SJCRH30 (cell line): ENCODE measurements around the gene SETD5. TPM values are rescaled to one million over a fixed set of nuclear protein-coding genes. Genes with fewer than 3 reads are reported as not detected.
A peak's percentile ranks its signal among the peaks of the same experiment; 100 is the strongest.

Source experiments
- DNase-seq, 2 experiments: peaks; one replicate each; pipeline ENCODE4 v3.0.0-alpha.2; 2015 to 2020
- H3K27ac ChIP-seq: fragments of 250-450 bp; sonication (Bioruptor Pico); 2 replicates; pipeline ENCODE4 v1.5.1; 2020; ENCODE audit warnings: mild to moderate bottlenecking, moderate library complexity
- H3K27me3 ChIP-seq: fragments of 250-450 bp; sonication (Bioruptor Pico); 2 replicates; pipeline ENCODE4 v1.5.1; 2020; ENCODE audit warnings: mild to moderate bottlenecking, moderate library complexity
- H3K36me3 ChIP-seq: fragments of 250-450 bp; sonication (Bioruptor Pico); 2 replicates; pipeline ENCODE4 v1.5.1; 2020; ENCODE audit warnings: mild to moderate bottlenecking, moderate library complexity
- H3K4me1 ChIP-seq: fragments of 250-450 bp; sonication (Bioruptor Pico); 2 replicates; pipeline ENCODE4 v1.5.1; 2020; ENCODE audit warnings: mild to moderate bottlenecking, moderate library complexity
- H3K4me3 ChIP-seq: fragments of 250-450 bp; sonication (Bioruptor Pico); 2 replicates; pipeline ENCODE4 v1.5.1; 2020; ENCODE audit warnings: mild to moderate bottlenecking, moderate library complexity
- H3K9me3 ChIP-seq: fragments of 250-450 bp; sonication (Bioruptor Pico); replicated peaks from 2 replicates; pipeline ENCODE4 v1.5.1; 2020; ENCODE audit warnings: mild to moderate bottlenecking, moderate library complexity
- total RNA-seq: library from RNA; depleted of rRNA; stranded (reverse); fragments of >200 nt; shearing (Covaris generic); gene quantifications from 2 replicates; pipeline ENCODE4 v1.2.3, GENCODE V29; 2014

SETD5 gene
- total RNA-seq, 1 experiment from 2014 or later: 104 TPM

- Histone ChIP-seq H3K4me3 (no peak overlapping the region), H3K36me3 (peaks cover 21% of the 10 kb centered on the region), H3K27me3 (no peaks in the 10 kb centered on the region), H3K27ac (no peak overlapping the region), H3K4me1 (peaks cover 8% of the 10 kb centered on the region; the same call in 1 of the 2 replicates), H3K9me3 (no peaks in the 10 kb centered on the region)
- no peak for DNase-seq
Observed at GRCh38 chr3:9409981-9410854, 12.8 kb downstream of the SETD5 start.

- H3K27ac ChIP-seq: no peak overlapping the region
- no peak overlapping the region for H3K4me3 ChIP-seq
- DNase-seq: no peak
- H3K9me3 ChIP-seq: no peaks in the 10 kb centered on the region
- H3K36me3 ChIP-seq: peaks cover 22% of the 10 kb centered on the region
- no peaks in the 10 kb centered on the region for H3K27me3 ChIP-seq
- H3K4me1 ChIP-seq: peaks cover 8% of the 10 kb centered on the region; the same call in 1 of the 2 replicates
Observed at GRCh38 chr3:9411302-9411701, 13.9 kb downstream of the SETD5 start.

- H3K36me3 ChIP-seq: peaks cover 30% of the 10 kb centered on the region
- H3K9me3 ChIP-seq: no peaks in the 10 kb centered on the region
- no peaks in the 10 kb centered on the region for H3K27me3 ChIP-seq
- peaks cover 8% of the 10 kb centered on the region; the same call in 1 of the 2 replicates for H3K4me1 ChIP-seq
- no peak overlapping the region for H3K27ac ChIP-seq
- no peak overlapping the region for H3K4me3 ChIP-seq
- DNase-seq: no peak
Observed at GRCh38 chr3:9412293-9412692, 14.9 kb downstream of the SETD5 start.

- no peaks in the 10 kb centered on the region for H3K9me3 ChIP-seq
- H3K4me3 ChIP-seq: no peak overlapping the region
- H3K36me3 ChIP-seq: peaks cover 25% of the 10 kb centered on the region
- no peaks in the 10 kb centered on the region for H3K27me3 ChIP-seq
- H3K4me1 ChIP-seq: no peaks in the 10 kb centered on the region
- DNase-seq: no peak
- no peak overlapping the region for H3K27ac ChIP-seq
Observed at GRCh38 chr3:9414826-9415225, 17.4 kb downstream of the SETD5 start.

GRCh38 chr3:9415485-9416138, 18.2 kb downstream of the SETD5 start:
- H3K9me3 ChIP-seq: no peaks in the 10 kb centered on the region
- no peak overlapping the region for H3K27ac ChIP-seq
- no peak overlapping the region for H3K4me3 ChIP-seq
- no peaks in the 10 kb centered on the region for H3K27me3 ChIP-seq
- peaks cover 2% of the 10 kb centered on the region for H3K4me1 ChIP-seq
- H3K36me3 ChIP-seq: peaks cover 25% of the 10 kb centered on the region
- DNase-seq: no peak

- no peak for DNase-seq
- Histone ChIP-seq H3K9me3 (no peaks in the 10 kb centered on the region), H3K4me1 (peaks cover 9% of the 10 kb centered on the region), H3K36me3 (peaks cover 23% of the 10 kb centered on the region), H3K27me3 (no peaks in the 10 kb centered on the region), H3K27ac (no peak overlapping the region), H3K4me3 (no peak overlapping the region)
Observed at GRCh38 chr3:9416139-9416780, 18.8 kb downstream of the SETD5 start.

GRCh38 chr3:9420850-9421549, 23.6 kb downstream of the SETD5 start:
- H3K9me3 ChIP-seq: no peaks in the 10 kb centered on the region
- no peak overlapping the region; the same call in 1 of the 2 replicates for H3K27ac ChIP-seq
- DNase-seq: no peak
- H3K36me3 ChIP-seq: peaks cover 42% of the 10 kb centered on the region
- no peaks in the 10 kb centered on the region for H3K27me3 ChIP-seq
- H3K4me1 ChIP-seq: peaks cover 36% of the 10 kb centered on the region
- H3K4me3 ChIP-seq: no peak overlapping the region

GRCh38 chr3:9422712-9423424, 25.5 kb downstream of the SETD5 start:
- Histone ChIP-seq H3K4me1 (peaks cover 36% of the 10 kb centered on the region), H3K27me3 (no peaks in the 10 kb centered on the region), H3K27ac (peak overlapping the region; percentile 60), H3K4me3 (no peak overlapping the region), H3K9me3 (no peaks in the 10 kb centered on the region), H3K36me3 (peaks cover 49% of the 10 kb centered on the region)
- peak; percentile 81 to 95 for DNase-seq

GRCh38 chr3:9428411-9428810, 31.0 kb downstream of the SETD5 start:
- no peaks in the 10 kb centered on the region for H3K27me3 ChIP-seq
- no peak overlapping the region for H3K4me3 ChIP-seq
- DNase-seq: no peak
- no peak overlapping the region for H3K27ac ChIP-seq
- peaks cover 87% of the 10 kb centered on the region for H3K36me3 ChIP-seq
- H3K4me1 ChIP-seq: peaks cover 8% of the 10 kb centered on the region
- no peaks in the 10 kb centered on the region for H3K9me3 ChIP-seq

GRCh38 chr3:9430733-9431132, 33.3 kb downstream of the SETD5 start:
- no peak for DNase-seq
- H3K4me1 ChIP-seq: no peaks in the 10 kb centered on the region
- H3K9me3 ChIP-seq: no peaks in the 10 kb centered on the region
- H3K36me3 ChIP-seq: peaks cover 92% of the 10 kb centered on the region
- H3K4me3 ChIP-seq: no peak overlapping the region
- H3K27ac ChIP-seq: no peak overlapping the region
- H3K27me3 ChIP-seq: no peaks in the 10 kb centered on the region

- Histone ChIP-seq H3K4me3 (no peak overlapping the region), H3K9me3 (no peaks in the 10 kb centered on the region), H3K4me1 (no peaks in the 10 kb centered on the region), H3K27ac (no peak overlapping the region), H3K36me3 (peaks cover 95% of the 10 kb centered on the region), H3K27me3 (no peaks in the 10 kb centered on the region)
- no peak for DNase-seq
Observed at GRCh38 chr3:9433627-9434521, 36.5 kb downstream of the SETD5 start.

GRCh38 chr3:9435316-9435715, 37.9 kb downstream of the SETD5 start:
- Histone ChIP-seq H3K4me3 (no peak overlapping the region), H3K27ac (no peak overlapping the region), H3K4me1 (no peaks in the 10 kb centered on the region), H3K36me3 (peaks cover 93% of the 10 kb centered on the region), H3K9me3 (no peaks in the 10 kb centered on the region), H3K27me3 (no peaks in the 10 kb centered on the region)
- no peak for DNase-seq

- Histone ChIP-seq H3K9me3 (no peaks in the 10 kb centered on the region), H3K27me3 (no peaks in the 10 kb centered on the region), H3K36me3 (peaks cover 91% of the 10 kb centered on the region), H3K4me1 (no peaks in the 10 kb centered on the region; the same call in 1 of the 2 replicates), H3K4me3 (no peak overlapping the region), H3K27ac (no peak overlapping the region)
- DNase-seq: no peak
Observed at GRCh38 chr3:9439331-9439730, 41.9 kb downstream of the SETD5 start.
